ENCODE measurements around the gene WFDC12.

WFDC12 gene

GRCh38 chr20:45088247-45088646 is 36.0 kb downstream of the WFDC12 start:
- no peak for DNase-seq

- DNase-seq, result no peak
These were observed 36.5 kb downstream of the WFDC12 start for GRCh38 chr20:45087814-45088213.

- DNase-seq, result no peak
These were observed 37.0 kb downstream of the WFDC12 start for GRCh38 chr20:45087097-45087790.

- DNase-seq, result no peak
These were observed 38.4 kb downstream of the WFDC12 start for GRCh38 chr20:45085867-45086266.

- no peak for DNase-seq
These were observed 39.0 kb downstream of the WFDC12 start for GRCh38 chr20:45085289-45085688.

- no peak for DNase-seq
These were observed 41.1 kb downstream of the WFDC12 start for GRCh38 chr20:45083127-45083526.

- DNase-seq, result no peak
These were observed 41.8 kb downstream of the WFDC12 start for GRCh38 chr20:45082468-45082867.

GRCh38 chr20:45080867-45081624 is 43.2 kb downstream of the WFDC12 start:
- DNase-seq, result no peak

GRCh38 chr20:45077559-45077958 is 46.7 kb downstream of the WFDC12 start:
- no peak for DNase-seq
